ES-I3 (cell line): ENCODE measurements around the gene HIGD1C.
"Not testable (repeated sequence)": the region's sequence is repeated elsewhere in the genome, so short reads cannot be mapped to it uniquely, and the experiment has no call there.

Experiments
- H3K36me3 ChIP-seq: 2 replicates; pipeline ENCODE4 v1.6.1; 2013; ENCODE audit warnings: mild to moderate bottlenecking, low read length, control low read depth, moderate library complexity; ENCODE audit not compliant: insufficient read depth
- H3K4me1 ChIP-seq: 2 replicates; pipeline ENCODE4 v1.6.1; 2013; ENCODE audit warnings: mild to moderate bottlenecking, control low read depth, low read length; ENCODE audit not compliant: insufficient read depth
- H3K9ac ChIP-seq: 2 replicates; pipeline ENCODE4 v1.6.1; 2013; ENCODE audit warnings: low read depth, mild to moderate bottlenecking, low read length, moderate library complexity
- H3K9me3 ChIP-seq: 2 replicates; pipeline ENCODE4 v1.6.1; 2013; ENCODE audit warnings: mild to moderate bottlenecking, low read length, moderate library complexity; ENCODE audit not compliant: control insufficient read depth, insufficient read depth

The HIGD1C gene

DNA sequence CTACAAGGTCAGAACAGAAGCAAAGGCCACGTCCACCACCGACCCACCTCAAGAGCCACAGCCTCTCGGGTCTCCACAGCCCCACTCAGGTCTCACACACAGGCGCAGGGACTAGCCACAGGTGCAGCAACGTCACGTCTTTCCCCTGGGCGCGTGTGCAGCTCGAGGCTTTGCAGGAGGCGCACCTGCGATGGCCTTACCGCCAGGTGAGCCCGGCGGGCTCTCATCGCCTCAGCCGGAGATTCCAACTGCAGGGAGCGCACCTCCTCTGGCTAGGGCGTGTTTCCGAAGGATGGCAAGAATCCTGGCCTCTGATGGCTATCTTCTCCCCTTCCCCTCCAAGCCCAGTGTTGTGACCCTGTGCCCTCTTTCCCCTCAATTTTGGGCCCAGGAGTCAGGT lies at the start of gene HIGD1C:
TSS of gene HIGD1C (plus strand) at position 35 of the 400 bp plus-strand sequence. CDS start 1,455 bp downstream, outside the sequence.
- no peaks in the 10 kb centered on the region for H3K4me1 ChIP-seq
- no peak within 1 kb of the TSS for H3K9ac ChIP-seq
- H3K9me3 ChIP-seq = no peaks in the 10 kb centered on the region
- no peaks in the 10 kb centered on the region for H3K36me3 ChIP-seq

DNA sequence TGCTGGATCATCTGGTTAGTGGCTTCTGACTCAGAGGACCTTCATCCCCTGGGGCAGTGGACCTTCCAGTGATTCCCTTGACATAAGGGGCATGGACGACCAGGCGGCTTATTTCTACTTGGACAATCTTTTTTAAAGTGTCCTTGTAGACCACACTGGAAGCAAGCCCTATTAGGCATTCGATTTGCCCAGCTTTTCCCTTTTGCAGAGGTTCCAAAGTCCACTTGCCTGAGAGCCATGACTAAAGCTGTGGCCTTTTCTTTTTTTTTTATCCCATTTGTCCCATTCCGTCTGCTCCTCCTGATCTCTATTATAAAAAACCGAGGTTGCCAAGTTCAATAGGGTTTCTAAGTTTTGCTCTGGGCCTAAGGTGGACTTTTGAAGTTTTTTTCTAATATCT lies 43.9 kb upstream of the HIGD1C start:
- not testable (repeated sequence) for H3K9me3 ChIP-seq, H3K36me3 ChIP-seq, H3K9ac ChIP-seq, H3K4me1 ChIP-seq

DNA sequence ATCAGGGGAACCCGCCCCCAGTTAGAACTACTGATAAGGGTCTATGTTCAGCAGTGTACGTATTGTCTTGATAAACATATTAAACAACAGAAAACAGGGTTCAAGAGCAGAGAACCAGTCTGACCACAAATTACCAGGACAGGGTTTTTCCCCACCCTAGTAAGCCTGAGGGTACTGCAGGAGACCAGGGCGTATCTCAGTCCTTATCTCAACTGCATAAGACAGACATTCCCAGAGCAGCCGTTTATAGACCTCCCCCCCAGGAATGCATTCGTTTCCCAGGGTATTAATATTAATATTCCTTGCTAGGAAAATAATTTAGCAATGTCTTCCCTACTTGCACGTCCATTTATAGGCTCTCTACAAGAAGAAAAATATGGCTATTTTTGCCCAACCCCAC lies 40.0 kb upstream of the HIGD1C start:
- peaks cover 23% of the 10 kb centered on the region for H3K9me3 ChIP-seq

DNA sequence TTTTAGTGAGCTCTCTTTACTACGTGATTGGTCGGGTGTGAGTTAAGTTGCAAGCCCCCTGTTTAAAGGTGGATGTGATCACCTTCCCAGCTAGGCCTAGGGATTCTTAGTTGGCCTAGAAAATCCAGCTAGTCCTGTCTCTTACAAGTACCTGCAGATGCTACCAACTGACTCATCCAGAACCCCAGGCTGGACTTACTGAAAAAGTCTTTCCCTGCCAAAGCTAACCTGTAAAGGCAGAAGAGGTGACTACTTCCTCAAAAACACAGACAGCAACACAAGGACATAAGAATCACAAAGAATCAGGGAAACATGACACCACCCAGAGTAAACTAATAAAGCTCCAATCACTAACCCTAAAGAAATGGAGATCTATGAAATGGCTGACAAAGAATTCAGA lies 39.1 kb upstream of the HIGD1C start:
- Histone ChIP-seq H3K9ac (no peak overlapping the region), H3K4me1 (no peaks in the 10 kb centered on the region), H3K36me3 (no peaks in the 10 kb centered on the region), H3K9me3 (peaks cover 23% of the 10 kb centered on the region)

More for the DNA sequence above, 40.0 kb upstream of the HIGD1C start:
- not testable (repeated sequence) for H3K4me1 ChIP-seq, H3K36me3 ChIP-seq, H3K9ac ChIP-seq

DNA sequence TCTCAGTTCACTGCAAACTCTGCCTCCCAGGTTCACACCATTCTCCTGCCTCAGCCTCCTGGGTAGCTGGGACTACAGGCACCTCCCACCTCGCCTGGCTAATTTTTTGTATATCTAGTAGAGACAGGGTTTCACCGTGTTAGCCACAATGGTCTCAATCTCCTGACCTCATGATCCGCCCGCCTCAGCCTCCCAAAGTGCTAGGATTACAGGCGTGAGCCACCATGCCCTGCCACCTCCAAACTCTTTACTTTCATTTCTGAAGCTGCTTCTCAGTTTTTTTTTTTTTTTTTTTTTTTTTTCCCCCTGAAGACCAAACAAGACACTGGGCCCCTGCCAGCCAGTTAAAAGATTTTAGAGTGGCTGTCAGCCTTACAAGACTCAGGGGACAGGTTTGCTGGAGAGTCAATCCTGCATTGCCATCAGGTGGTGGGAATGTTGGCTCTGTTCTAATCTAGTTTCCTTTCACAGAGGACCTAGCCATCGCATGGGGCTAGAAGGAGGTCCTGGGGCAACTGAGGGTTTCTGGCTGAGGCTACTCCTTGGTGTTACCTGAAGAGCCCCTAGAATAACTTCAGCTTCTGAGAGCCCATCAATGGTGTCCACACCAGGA lies 37.4 kb upstream of the HIGD1C start:
- Histone ChIP-seq H3K9ac (no peak overlapping the region), H3K9me3 (peaks cover 23% of the 10 kb centered on the region), H3K36me3 (no peaks in the 10 kb centered on the region), H3K4me1 (no peaks in the 10 kb centered on the region)

DNA sequence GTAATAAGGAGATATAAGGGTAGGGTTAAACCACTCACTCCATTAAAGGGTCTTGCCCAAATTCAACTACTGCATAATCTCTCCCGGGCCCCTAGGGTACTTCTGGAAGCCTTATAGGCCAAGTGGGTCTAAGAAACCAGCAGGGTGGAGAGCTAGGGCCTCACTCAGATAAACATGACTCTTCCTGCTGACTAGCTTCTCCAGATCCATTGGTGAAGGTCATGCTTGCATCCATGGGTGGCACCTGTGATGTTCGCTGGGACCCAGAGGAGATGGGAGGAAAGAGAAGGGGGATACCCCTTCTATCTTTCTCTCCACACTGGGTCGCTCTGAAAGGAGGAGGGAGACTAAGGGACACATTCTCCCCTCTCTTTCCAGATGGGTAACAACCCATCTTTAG lies 36.1 kb upstream of the HIGD1C start:
- Histone ChIP-seq H3K9ac (no peak overlapping the region), H3K36me3 (no peaks in the 10 kb centered on the region), H3K4me1 (no peaks in the 10 kb centered on the region), H3K9me3 (peaks cover 21% of the 10 kb centered on the region)

DNA sequence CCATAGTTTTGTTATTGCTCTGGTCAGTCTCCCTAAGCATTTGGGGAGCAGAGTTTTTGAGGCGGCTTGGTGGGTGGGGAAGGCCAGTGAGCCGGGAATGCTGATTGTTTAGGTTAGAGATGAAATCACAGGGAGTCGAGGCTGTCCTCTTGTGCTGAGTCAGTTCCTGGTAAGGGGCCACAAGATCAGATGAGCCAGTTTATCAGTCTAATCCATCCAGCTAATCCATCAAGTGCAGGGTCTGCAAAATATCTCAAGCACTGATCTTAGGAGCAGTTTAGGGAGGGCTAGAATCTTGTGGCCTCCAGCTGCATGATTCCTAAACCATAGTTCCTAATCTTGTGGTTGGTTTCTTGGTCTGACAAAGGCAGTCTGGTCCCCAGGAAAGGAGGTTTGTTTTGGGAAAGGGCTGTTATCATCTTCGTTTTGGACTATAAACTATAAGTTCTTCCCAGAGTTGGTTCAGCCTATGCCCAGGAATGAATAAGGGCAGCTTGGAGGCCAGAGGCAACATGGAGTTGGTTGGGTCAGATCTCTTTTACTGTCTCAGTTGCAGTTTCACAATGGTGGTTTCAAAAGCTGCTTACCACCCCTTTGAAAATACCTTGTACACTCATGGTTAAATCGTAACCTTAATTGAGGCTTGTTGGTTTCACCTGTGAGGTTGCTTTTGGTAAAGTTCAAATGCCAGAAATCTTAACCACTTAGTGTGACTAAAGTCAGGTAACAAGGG lies 33.6 kb upstream of the HIGD1C start:
- Histone ChIP-seq H3K9me3 (0 out of 2 replicates have a peak, but pooled peaks cover 11% of the 10 kb centered on the region), H3K4me1 (peaks cover 13% of the 10 kb centered on the region), H3K9ac (no peak overlapping the region), H3K36me3 (no peaks in the 10 kb centered on the region)

DNA sequence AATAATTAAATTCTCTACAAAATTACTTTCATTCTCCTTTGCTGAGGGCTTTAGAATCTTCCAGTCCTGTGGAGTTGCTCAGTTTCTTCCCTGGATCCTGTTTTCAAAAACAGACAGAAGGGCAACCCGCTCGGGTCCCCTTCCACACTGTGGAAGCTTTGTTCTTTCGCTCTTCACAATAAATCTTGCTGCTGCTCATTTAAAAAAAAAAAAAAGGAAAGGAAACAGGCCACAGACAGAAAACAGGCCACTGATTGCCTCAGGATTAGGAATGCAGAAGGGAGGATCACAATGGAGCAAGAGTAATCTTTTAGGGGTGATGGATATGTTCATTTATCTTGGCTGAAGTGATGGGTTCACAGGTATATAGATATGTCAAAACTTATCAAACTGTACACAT lies 29.5 kb upstream of the HIGD1C start:
- Histone ChIP-seq H3K9ac (no peak overlapping the region), H3K36me3 (no peaks in the 10 kb centered on the region), H3K4me1 (peaks cover 14% of the 10 kb centered on the region), H3K9me3 (no peaks in the 10 kb centered on the region)

DNA sequence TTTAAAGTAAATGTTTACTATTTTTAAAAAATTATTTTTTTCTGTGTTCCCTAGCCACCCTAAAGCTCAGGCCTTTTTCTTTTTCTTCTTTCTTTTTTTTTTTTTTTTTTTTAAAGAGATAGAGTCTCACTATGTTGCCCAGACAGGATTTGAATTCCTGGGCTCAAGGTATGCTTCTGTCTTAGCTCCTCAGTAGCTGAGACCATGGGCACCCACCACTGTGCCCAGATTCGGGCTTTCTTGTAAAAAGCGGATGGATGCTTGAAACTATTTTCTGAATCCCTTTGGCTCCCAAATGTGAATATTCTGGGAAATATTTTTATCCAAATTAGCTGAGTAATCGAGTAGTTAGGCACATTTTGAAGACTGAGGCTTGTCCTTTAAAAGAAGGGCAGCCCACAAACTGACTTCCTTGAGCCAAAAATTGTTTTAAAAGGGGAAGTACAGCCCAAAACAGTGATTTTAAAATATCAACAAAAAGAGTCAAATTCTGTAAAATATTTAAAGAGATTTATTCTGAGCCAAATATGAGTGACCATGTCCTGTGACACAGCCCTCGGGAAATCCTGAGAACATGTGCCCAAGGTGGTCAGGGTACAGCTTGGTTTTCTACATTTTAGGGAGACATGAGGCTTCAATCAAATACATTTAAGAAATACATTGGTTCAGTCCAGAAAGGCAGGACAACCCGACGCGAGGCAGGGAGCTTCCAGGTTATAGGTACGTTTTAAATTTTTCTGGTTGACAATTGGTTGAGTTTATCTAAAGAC lies 28.8 kb upstream of the HIGD1C start:
- Histone ChIP-seq H3K9me3 (no peaks in the 10 kb centered on the region), H3K4me1 (peaks cover 17% of the 10 kb centered on the region), H3K9ac (peak overlapping the region; percentile 34), H3K36me3 (no peaks in the 10 kb centered on the region)

DNA sequence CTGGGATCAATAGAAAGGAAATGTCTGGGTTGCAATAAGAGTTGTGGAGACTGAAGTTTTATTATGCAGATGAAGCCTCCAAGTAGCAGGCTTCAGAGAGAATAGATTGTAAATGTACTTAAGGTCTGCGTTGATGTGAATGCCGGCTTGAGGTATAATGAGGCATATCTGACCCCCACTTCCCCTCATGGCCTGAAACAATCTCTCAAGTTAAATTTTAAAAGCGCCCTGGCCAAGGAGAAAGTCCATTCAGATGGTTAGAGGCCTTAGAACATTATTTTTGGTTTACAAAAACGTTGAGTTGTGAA lies 28.3 kb upstream of the HIGD1C start:
- Histone ChIP-seq H3K9me3 (no peaks in the 10 kb centered on the region), H3K4me1 (peaks cover 17% of the 10 kb centered on the region), H3K36me3 (no peaks in the 10 kb centered on the region), H3K9ac (peak overlapping the region; percentile 27; the same call in 1 of the 2 replicates)

DNA sequence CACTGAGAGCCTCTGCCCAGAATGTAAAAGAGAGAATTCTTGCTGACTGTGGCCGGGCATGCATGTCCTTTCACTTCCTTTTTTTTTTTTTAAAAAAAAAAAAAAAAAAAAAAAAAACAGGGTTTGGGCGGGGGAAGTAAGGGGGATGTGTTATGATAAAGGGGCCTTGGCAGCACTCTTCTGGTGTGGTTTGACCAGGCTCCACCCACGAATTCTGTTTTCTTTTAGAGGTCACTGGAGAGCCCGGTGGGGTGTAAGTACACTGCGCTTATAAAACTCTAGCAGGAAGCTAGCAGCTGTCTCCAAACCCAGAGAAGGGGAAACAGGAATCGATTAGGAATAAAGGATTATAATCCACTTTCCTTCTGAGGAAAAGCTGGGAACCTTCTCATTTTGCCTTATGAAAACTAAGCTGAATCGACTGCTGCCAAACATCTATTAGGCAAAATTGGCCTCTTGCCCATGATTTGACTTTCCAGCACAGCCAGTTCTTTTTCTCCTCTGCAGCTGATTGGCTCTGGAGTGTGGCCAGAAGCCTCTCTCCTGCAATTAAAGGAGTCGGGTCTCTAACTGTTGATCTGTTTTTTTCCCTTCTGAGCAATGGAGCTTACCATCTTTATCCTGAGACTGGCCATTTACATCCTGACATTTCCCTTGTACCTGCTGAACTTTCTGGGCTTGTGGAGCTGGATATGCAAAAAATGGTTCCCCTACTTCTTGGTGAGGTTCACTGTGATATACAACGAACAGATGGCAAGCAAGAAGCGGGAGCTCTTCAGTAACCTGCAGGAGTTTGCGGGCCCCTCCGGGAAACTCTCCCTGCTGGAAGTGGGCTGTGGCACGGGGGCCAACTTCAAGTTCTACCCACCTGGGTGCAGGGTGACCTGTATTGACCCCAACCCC lies 27.7 kb upstream of the HIGD1C start:
- Histone ChIP-seq H3K9ac (peak overlapping the region; percentile 27), H3K4me1 (peaks cover 19% of the 10 kb centered on the region), H3K9me3 (no peaks in the 10 kb centered on the region), H3K36me3 (no peaks in the 10 kb centered on the region)

DNA sequence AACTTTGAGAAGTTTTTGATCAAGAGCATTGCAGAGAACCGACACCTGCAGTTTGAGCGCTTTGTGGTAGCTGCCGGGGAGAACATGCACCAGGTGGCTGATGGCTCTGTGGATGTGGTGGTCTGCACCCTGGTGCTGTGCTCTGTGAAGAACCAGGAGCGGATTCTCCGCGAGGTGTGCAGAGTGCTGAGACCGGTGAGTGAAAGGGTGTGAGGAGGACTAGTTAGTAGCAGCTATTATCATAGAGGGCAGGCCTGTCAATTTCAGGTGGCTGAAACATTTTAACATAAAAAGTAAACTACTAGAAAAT lies 27.0 kb upstream of the HIGD1C start:
- no peaks in the 10 kb centered on the region for H3K9me3 ChIP-seq
- no peaks in the 10 kb centered on the region for H3K36me3 ChIP-seq
- H3K9ac ChIP-seq = peak overlapping the region; percentile 27
- H3K4me1 ChIP-seq = peaks cover 19% of the 10 kb centered on the region

DNA sequence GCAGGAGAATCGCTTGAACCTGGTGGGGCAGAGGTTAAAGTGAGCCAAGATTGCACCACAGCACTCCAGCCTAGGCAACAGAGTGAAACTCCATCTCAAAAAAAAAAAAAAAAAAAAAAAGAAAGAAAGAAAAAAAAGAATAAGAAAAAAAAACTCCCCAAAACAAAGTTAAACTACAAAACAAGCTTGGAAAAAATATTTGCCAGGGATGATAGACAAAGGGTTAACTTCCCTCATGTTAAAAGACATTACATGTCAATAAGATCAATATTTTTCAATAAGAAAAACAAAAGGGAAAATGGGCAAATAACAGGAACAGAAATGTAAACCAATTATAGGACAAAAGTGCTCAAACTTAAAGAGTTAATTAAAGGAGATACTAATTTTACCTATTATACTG lies 26.4 kb upstream of the HIGD1C start:
- H3K9me3 ChIP-seq = no peaks in the 10 kb centered on the region
- H3K9ac ChIP-seq = no peak overlapping the region
- peaks cover 19% of the 10 kb centered on the region for H3K4me1 ChIP-seq
- no peaks in the 10 kb centered on the region for H3K36me3 ChIP-seq

DNA sequence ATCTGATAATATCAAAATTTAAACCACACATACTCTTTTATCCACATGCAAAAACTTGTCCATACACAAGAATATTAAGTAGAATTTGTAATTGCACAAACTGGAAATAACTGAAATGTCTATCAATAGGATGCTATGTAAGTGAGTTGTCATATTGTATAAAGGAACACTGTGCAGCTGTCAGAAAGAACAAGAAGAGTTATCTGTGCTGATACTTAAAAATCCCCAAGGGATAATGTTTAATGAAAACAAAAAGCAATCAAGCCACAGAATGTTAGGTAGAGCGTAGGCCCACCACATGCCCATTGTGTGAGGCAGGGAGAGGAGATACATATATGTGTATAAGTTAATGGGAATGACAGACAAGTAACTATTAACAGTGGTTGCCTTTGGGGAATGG lies 25.9 kb upstream of the HIGD1C start:
- H3K4me1 ChIP-seq = peaks cover 19% of the 10 kb centered on the region
- H3K36me3 ChIP-seq = no peaks in the 10 kb centered on the region
- H3K9ac ChIP-seq = no peak overlapping the region
- H3K9me3 ChIP-seq = no peaks in the 10 kb centered on the region
